Activated T-helper 17 cell treated with anti-CD3 and anti-CD28 coated beads, Interleukin-2, amount 50 U/mL, for 72 hours (primary cell): Measurements from ENCODE around the gene NOMO2. TPM values are rescaled to one million over a fixed set of nuclear protein-coding genes. Genes with fewer than 3 reads are reported as not detected.

Experiments
- total RNA-seq, 2 donors: library from RNA; stranded (reverse); gene quantifications; one replicate each; pipeline ENCODE4 v1.2.3, GENCODE V29; 2022

NOMO2 gene
- total RNA-seq, 2 donors from 2014 or later, result 67.4 to 141 TPM

Other genes starting within 250 kb of the NOMO2 start
- gene NPIPA8, start 225.4 kb downstream of the NOMO2 start, total RNA-seq, result 10 to 100 TPM; 24.2 to 35.7 TPM
- 1,000 to 10,000 TPM; 1,983 to 2,799 TPM for gene RPS15A, start 228.2 kb upstream of the NOMO2 start, total RNA-seq
- 100 to 1,000 TPM; 120 to 133 TPM for gene ARL6IP1, start 239.5 kb upstream of the NOMO2 start, total RNA-seq